ENCODE results near the gene SNCG. TPM values are rescaled to one million over a fixed set of nuclear protein-coding genes. Genes with fewer than 3 reads are reported as not detected.

The SNCG gene
- total RNA-seq, 2 experiments from 2014 or later, result 0.72 to 1.2 TPM

DNA sequence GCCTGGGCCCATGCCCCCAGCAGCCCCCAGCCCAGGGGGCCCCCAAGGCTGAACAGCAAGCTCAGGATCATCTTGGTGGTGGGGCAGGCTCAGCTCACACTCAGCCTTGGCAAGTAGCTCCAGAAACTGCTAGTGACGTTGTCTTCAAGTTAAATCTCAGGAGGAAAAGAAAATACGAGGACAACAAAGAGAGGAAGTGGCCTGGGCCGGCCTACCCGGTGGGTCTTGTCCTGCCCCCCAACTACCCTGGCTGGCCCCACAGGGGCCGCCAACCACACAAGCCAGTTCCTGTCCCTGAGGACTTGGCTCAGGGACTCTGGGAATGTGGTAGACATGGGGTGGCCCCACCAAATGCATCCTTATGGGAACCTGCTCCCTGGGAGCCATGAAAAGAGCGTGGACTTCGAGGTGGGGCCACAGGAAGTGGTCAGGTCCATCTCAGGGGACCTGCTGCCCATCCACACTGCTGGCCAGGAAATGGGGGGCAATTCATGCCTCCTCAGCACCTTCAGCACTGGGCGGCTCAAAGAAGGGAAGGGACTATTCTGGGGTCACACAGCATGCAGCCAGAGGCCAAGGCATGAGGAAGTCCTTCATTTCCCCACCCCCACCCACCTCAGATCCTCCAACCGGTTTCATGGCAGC lies 806 bp upstream of the SNCG start, which contains the start of gene MMRN2:
MMRN2 (minus strand) TSS at position 145 of the 645 bp plus-strand sequence; CDS start at position 71, 74 bp downstream.
- CTCF ChIA-PET, result interaction anchor here (1.4 to 1.6 kb wide), 2 partner anchors 9 to 18 kb away, joined by 3 to 8 read pairs; no protein-coding TSS in a partner anchor

GRCh38 chr10:86958901-86959736 lies 720 bp downstream of the SNCG start:
- H3K4me1 Mint-ChIP-seq (ENCODE audit: low read depth), result peaks cover 5% of the 10 kb centered on the region

More for the DNA sequence above, 806 bp upstream of the SNCG start, which contains the start of gene MMRN2:
- Mint-ChIP-seq H3K36me3 (ENCODE audit: low read depth) (peaks cover under 1% of the 10 kb centered on the region), H3K4me3 (no peak within 1 kb of the TSS), H3K4me1 (ENCODE audit: low read depth) (peaks cover 5% of the 10 kb centered on the region), H3K27me3 (ENCODE audit: low read depth) (no peaks in the 10 kb centered on the region), H3K9me3 (peaks cover 4% of the 10 kb centered on the region), H3K27ac (no peak within 1 kb of the TSS)
- intact Hi-C loops (cut with micrococcal nuclease), result no loop called here
- DNase-seq, result no peak

DNA sequence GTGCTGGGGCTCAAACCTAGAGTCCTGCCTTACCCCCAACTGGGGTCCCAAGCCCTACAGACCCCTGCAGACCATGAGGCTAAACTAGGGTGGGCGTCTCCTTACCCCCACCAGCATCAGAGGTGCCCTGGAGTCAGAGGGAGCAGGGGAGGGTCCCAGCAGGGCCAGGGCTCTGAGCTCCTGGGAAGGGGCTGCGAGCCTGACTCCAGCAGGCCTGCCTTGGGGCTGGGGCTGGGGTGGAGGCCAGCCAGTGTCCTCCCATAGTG lies 1.3 kb downstream of the SNCG start:
- DNase-seq, result no peak
- Mint-ChIP-seq H3K36me3 (ENCODE audit: low read depth) (no peaks in the 10 kb centered on the region), H3K27me3 (ENCODE audit: low read depth) (no peaks in the 10 kb centered on the region), H3K4me1 (ENCODE audit: low read depth) (peaks cover 5% of the 10 kb centered on the region), H3K9me3 (no peaks in the 10 kb centered on the region), H3K4me3 (no peak overlapping the region), H3K27ac (no peak overlapping the region)
- intact Hi-C loops (cut with micrococcal nuclease), result loop anchor here (1.0 kb wide), 1 partner anchor 20 kb away; no protein-coding TSS in a partner anchor
- CTCF ChIA-PET, result no interaction called here

More at GRCh38 chr10:86958901-86959736, 720 bp downstream of the SNCG start:
- no peaks in the 10 kb centered on the region for H3K9me3 Mint-ChIP-seq
- no peak overlapping the region for H3K4me3 Mint-ChIP-seq
- no peaks in the 10 kb centered on the region for H3K27me3 Mint-ChIP-seq (ENCODE audit: low read depth)
- no peak overlapping the region for H3K27ac Mint-ChIP-seq
- intact Hi-C loops (cut with micrococcal nuclease), result no loop called here
- H3K36me3 Mint-ChIP-seq (ENCODE audit: low read depth), result no peaks in the 10 kb centered on the region
- CTCF ChIA-PET, result no interaction called here
- DNase-seq, result no peak

DNA sequence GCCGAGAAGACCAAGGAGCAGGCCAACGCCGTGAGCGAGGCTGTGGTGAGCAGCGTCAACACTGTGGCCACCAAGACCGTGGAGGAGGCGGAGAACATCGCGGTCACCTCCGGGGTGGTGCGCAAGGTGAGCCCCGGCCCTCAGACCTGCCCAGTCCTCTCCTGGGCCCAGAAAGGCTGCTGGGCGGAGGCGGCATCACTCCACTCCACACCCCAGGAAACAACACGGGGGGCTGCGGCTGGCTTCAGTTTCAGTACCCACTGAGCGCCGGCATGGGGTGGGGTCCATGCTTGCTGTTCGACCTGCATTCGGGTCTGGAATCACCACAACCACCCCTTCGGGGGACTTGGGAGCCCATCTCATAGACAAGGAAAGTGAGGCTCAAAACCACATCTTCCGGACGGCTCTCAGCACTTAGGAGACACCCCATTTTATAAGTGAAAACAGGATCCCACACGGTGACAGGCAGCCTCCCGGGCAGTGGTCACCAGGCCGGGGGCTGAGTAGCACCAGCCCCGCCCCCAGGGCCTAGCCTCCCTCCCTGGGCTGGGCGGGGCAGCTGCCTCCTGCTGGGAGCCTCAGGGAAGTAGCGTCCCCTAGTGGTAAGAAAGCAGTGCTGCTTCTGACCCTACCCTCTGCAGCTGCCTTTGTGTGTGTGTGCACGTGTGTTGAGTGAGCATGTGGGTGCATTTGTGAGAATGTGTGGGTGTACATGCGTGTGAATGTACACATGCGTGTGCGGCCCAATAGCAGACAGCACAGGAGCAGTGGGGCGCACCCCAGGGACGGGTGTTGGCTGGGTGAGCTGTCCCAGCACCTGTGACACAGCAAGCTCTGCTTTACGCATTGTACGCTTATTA lies 1.8 kb downstream of the SNCG start:
- H3K4me1 Mint-ChIP-seq (ENCODE audit: low read depth), result peaks cover 5% of the 10 kb centered on the region
- H3K9me3 Mint-ChIP-seq, result no peaks in the 10 kb centered on the region
- intact Hi-C loops (cut with micrococcal nuclease), result loop anchor here (1.0 kb wide), 1 partner anchor 21 kb away; no protein-coding TSS in a partner anchor
- no peak overlapping the region for H3K27ac Mint-ChIP-seq
- H3K4me3 Mint-ChIP-seq, result no peak overlapping the region
- DNase-seq, result peak; percentile 46
- CTCF ChIA-PET, result interaction anchor here (1.4 to 2.7 kb wide), 2 partner anchors 11 to 22 kb away, joined by 3 to 22 read pairs; no protein-coding TSS in a partner anchor
- H3K36me3 Mint-ChIP-seq (ENCODE audit: low read depth), result no peaks in the 10 kb centered on the region
- no peaks in the 10 kb centered on the region for H3K27me3 Mint-ChIP-seq (ENCODE audit: low read depth)

DNA sequence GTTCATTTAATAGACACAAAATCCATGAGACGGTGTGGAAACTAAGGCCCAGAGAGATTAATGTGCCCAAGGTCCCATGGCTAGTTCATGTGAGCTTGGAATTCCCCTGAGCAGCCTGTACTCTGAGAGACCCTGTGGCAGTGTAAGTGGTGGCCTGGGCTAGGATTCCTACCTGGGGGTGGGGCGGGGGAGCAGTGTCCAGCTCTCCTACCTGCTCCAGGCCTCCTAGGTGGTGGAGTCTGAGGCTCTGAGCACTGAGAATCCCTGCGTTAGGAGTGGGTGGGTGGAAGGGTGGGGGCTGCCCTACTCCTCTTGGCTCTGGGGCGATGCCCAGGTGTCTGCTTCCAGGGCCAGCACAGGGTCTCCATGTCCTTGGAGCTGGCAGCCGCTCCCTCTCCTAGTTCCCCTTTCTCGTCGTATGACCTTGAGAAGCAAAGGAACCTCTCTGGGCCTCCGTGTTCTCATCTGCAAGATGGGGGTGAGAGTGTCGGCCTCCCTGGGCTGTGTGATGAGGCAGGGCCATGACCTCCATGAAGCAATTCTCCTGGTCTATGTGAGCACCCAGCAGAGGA lies 2.5 kb downstream of the SNCG start:
- Mint-ChIP-seq H3K9me3 (no peaks in the 10 kb centered on the region), H3K27me3 (ENCODE audit: low read depth) (no peaks in the 10 kb centered on the region), H3K36me3 (ENCODE audit: low read depth) (no peaks in the 10 kb centered on the region), H3K4me3 (no peak overlapping the region), H3K4me1 (ENCODE audit: low read depth) (peaks cover 10% of the 10 kb centered on the region), H3K27ac (no peak overlapping the region)
- CTCF ChIA-PET, result interaction anchor here (1.4 to 2.7 kb wide), 2 partner anchors 10 to 22 kb away, joined by 3 to 22 read pairs; no protein-coding TSS in a partner anchor
- no peak for DNase-seq
- intact Hi-C loops (cut with micrococcal nuclease), result loop anchor here (1.0 kb wide), 1 partner anchor 22 kb away; no protein-coding TSS in a partner anchor

DNA sequence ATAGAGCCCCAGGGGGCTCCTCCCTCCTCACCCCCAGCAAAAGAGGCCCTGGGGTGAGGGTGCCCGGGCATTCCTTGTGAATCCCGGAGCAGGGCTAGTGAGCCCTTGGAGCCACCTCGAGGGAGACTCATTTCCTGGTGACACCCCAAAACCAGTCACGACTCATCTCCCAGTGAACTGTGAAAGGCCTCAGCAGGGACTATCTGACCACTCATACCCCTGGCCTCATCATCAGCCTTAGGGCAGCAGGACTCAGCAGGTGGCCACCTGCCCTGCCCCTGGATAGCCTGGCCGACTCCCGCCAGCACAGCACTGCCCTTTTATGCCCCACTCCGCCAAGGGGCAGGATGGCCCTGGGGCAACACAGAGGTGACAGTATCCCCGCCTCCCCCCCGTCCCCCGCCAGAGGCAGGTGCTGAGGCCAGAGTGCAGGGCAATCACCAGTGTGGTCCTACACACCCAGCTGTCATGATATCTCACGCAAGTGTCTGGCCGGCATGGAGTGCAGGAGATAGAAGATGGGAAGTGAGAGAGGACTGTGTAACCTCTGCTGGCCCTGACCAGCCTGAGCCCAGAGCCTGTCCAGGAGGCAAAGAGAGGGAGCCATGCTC lies 3.2 kb downstream of the SNCG start:
- DNase-seq, result no peak
- H3K27me3 Mint-ChIP-seq (ENCODE audit: low read depth), result no peaks in the 10 kb centered on the region
- peaks cover 14% of the 10 kb centered on the region for H3K4me1 Mint-ChIP-seq (ENCODE audit: low read depth)
- CTCF ChIA-PET, result interaction anchor here (2.7 kb wide), 1 partner anchor 23 kb away, joined by 22 read pairs; no protein-coding TSS in a partner anchor
- no peak overlapping the region for H3K4me3 Mint-ChIP-seq
- no peaks in the 10 kb centered on the region for H3K36me3 Mint-ChIP-seq (ENCODE audit: low read depth)
- intact Hi-C loops (cut with micrococcal nuclease), result no loop called here
- no peaks in the 10 kb centered on the region for H3K9me3 Mint-ChIP-seq
- no peak overlapping the region for H3K27ac Mint-ChIP-seq

- H3K27ac Mint-ChIP-seq, result no peak overlapping the region
- no peak for DNase-seq
- intact Hi-C loops (cut with micrococcal nuclease), result no loop called here
- H3K4me3 Mint-ChIP-seq, result no peak overlapping the region
- no peaks in the 10 kb centered on the region for H3K36me3 Mint-ChIP-seq (ENCODE audit: low read depth)
- H3K27me3 Mint-ChIP-seq (ENCODE audit: low read depth), result no peaks in the 10 kb centered on the region
- CTCF ChIA-PET, result interaction anchor here (0.8 to 2.7 kb wide), 2 partner anchors 16 to 24 kb away, joined by 3 to 22 read pairs; no protein-coding TSS in a partner anchor
- peaks cover 20% of the 10 kb centered on the region for H3K4me1 Mint-ChIP-seq (ENCODE audit: low read depth)
- H3K9me3 Mint-ChIP-seq, result no peaks in the 10 kb centered on the region
Observed at GRCh38 chr10:86962136-86962980, 4.0 kb downstream of the SNCG start.

GRCh38 chr10:86962981-86963310 lies 4.5 kb downstream of the SNCG start:
- CTCF ChIA-PET, result interaction anchor here (0.8 kb wide), 1 partner anchor 17 kb away, joined by 3 read pairs; no protein-coding TSS in a partner anchor

DNA sequence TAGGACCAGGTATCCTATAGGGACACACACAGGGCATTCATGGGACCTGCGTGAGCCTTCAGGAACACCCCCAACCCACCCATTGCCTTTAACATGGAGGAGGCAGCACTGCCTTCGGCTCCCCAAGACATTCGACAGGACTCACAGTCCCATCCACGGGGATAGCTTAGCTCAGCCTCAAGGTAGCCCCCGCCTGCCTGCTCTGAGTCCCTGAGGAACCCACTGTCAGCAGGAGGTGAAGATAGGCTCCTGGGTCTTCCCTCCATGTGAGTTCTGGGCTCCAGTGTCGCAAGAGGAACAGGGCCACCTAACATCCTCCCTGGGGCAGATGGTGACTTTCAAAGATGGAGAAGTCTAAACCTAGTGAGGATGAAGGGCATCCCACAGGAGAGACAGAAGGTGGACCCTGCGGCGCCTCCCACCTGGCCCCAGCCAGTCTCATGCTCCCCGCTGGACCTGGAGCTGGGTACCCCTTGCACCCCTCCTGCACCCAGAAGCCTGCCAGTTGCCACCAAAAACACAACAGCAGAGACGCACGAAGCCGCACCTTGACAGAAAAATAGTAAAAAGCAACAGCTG lies 5.0 kb downstream of the SNCG start:
- Mint-ChIP-seq H3K4me1 (ENCODE audit: low read depth) (peaks cover 26% of the 10 kb centered on the region), H3K9me3 (no peaks in the 10 kb centered on the region), H3K36me3 (ENCODE audit: low read depth) (no peaks in the 10 kb centered on the region), H3K27ac (no peak overlapping the region), H3K4me3 (no peak overlapping the region), H3K27me3 (ENCODE audit: low read depth) (no peaks in the 10 kb centered on the region)
- intact Hi-C loops (cut with micrococcal nuclease), result no loop called here
- no peak for DNase-seq
- CTCF ChIA-PET, result no interaction called here

More at GRCh38 chr10:86962981-86963310, 4.5 kb downstream of the SNCG start:
- DNase-seq, result no peak
- H3K36me3 Mint-ChIP-seq (ENCODE audit: low read depth), result no peaks in the 10 kb centered on the region
- no peak overlapping the region for H3K4me3 Mint-ChIP-seq
- H3K4me1 Mint-ChIP-seq (ENCODE audit: low read depth), result peaks cover 26% of the 10 kb centered on the region
- H3K27ac Mint-ChIP-seq, result no peak overlapping the region
- no peaks in the 10 kb centered on the region for H3K9me3 Mint-ChIP-seq
- intact Hi-C loops (cut with micrococcal nuclease), result no loop called here
- H3K27me3 Mint-ChIP-seq (ENCODE audit: low read depth), result no peaks in the 10 kb centered on the region

GRCh38 chr10:86964061-86964846 lies 5.9 kb downstream of the SNCG start:
- CTCF ChIA-PET, result no interaction called here
- intact Hi-C loops (cut with micrococcal nuclease), result no loop called here
- H3K27me3 Mint-ChIP-seq (ENCODE audit: low read depth), result no peaks in the 10 kb centered on the region
- DNase-seq, result no peak
- H3K4me1 Mint-ChIP-seq (ENCODE audit: low read depth), result peaks cover 30% of the 10 kb centered on the region
- no peaks in the 10 kb centered on the region for H3K36me3 Mint-ChIP-seq (ENCODE audit: low read depth)
- no peak overlapping the region for H3K4me3 Mint-ChIP-seq
- no peaks in the 10 kb centered on the region for H3K9me3 Mint-ChIP-seq
- H3K27ac Mint-ChIP-seq, result no peak overlapping the region

Data from activated naive CD4-positive, alpha-beta T cell treated with anti-CD3 and anti-CD28 coated beads for 36 hours (primary cell).